Thoracic aorta (tissue), 2 donors: Measurements from ENCODE around the gene ALPP. TPM values are rescaled to one million over a fixed set of nuclear protein-coding genes. Genes with fewer than 3 reads are reported as not detected.

Experiments used
- ATAC-seq: fragments of 150-250 bp; one replicate; pipeline ENCODE4 v1.8.0; 2017; ENCODE audit warnings: low read depth; ENCODE audit not compliant: insufficient number of reproducible peaks, low FRiP score
- DNase-seq: peaks from one replicate; pipeline ENCODE4 v3.0.0-alpha.2; 2020; ENCODE audit warnings: low spot score
- H3K27ac ChIP-seq, 2 donors: fragments of 200-600 bp; sonication (generic); 1 replicate in 1 of 2; 2 replicates in 1 of 2; pipeline ENCODE4 v1.5.1; 2016; ENCODE audit warnings: mild to moderate bottlenecking in 2 of 2, moderate library complexity in 2 of 2
- H3K27me3 ChIP-seq: fragments of 200-600 bp; sonication (generic); replicated peaks from 2 replicates; pipeline ENCODE4 v1.6.0; 2016; ENCODE audit warnings: mild to moderate bottlenecking; ENCODE audit not compliant: insufficient read depth
- H3K36me3 ChIP-seq: fragments of 200-600 bp; sonication (generic); one replicate; pipeline ENCODE4 v1.5.1; 2016
- H3K4me1 ChIP-seq, 2 donors: fragments of 200-600 bp; sonication (generic); 1 replicate in 1 of 2; 2 replicates in 1 of 2; pipeline versions ENCODE4 v1.5.1 to v1.6.0; 2016; ENCODE audit warnings: low read depth in 2 of 2, mild to moderate bottlenecking in 1 of 2; ENCODE audit not compliant: control insufficient read depth in 1 of 2
- H3K4me3 ChIP-seq: fragments of 200-600 bp; sonication (generic); 2 replicates; pipeline ENCODE4 v1.5.1; 2016; ENCODE audit warnings: mild to moderate bottlenecking
- H3K9me3 ChIP-seq: fragments of 200-600 bp; sonication (generic); 2 replicates; pipeline ENCODE4 v1.5.1; 2016
- CTCF ChIP-seq: fragments of 200-600 bp; sonication (generic); IDR thresholded peaks from one replicate; pipeline ENCODE4 v1.5.1; 2019; ENCODE audit warnings: antibody characterized with exemption
- total RNA-seq, 2 donors: library from RNA; depleted of rRNA; stranded (reverse); fragments of >200 nt; gene quantifications; one replicate each; pipeline versions ENCODE4 v1.1.0 to v1.2.3, GENCODE V29; 2016

The ALPP gene
- total RNA-seq, 2 donors from 2014 or later, result not detected

- Histone ChIP-seq H3K27ac (no peak overlapping the region), H3K9me3 (no peaks in the 10 kb centered on the region), H3K36me3 (no peaks in the 10 kb centered on the region), H3K4me3 (no peak overlapping the region), H3K4me1 (peaks cover 0 to 20% of the 10 kb centered on the region in 2 donors), H3K27me3 (peaks cover 5% of the 10 kb centered on the region)
- DNase-seq, result no peak
- no peak for TF ChIP-seq CTCF
- no peak for ATAC-seq
These were observed 38.2 kb downstream of the ALPP start for GRCh38 chr2:232416521-232417470.

- Histone ChIP-seq H3K36me3 (no peaks in the 10 kb centered on the region), H3K27ac (no peak overlapping the region), H3K9me3 (no peaks in the 10 kb centered on the region), H3K27me3 (peaks cover 5% of the 10 kb centered on the region), H3K4me1 (peaks cover 0 to 20% of the 10 kb centered on the region in 2 donors), H3K4me3 (no peak overlapping the region)
- DNase-seq (no peak), ATAC-seq (no peak)
- no peak for TF ChIP-seq CTCF
These were observed 38.9 kb downstream of the ALPP start for GRCh38 chr2:232417489-232417888.

- Histone ChIP-seq H3K36me3 (no peaks in the 10 kb centered on the region), H3K4me1 (peaks cover 0 to 20% of the 10 kb centered on the region in 2 donors), H3K27me3 (peaks cover 5% of the 10 kb centered on the region), H3K27ac (no peak overlapping the region), H3K4me3 (no peak overlapping the region), H3K9me3 (no peaks in the 10 kb centered on the region)
- TF ChIP-seq CTCF, result no peak
- ATAC-seq, result no peak
- no peak for DNase-seq
These were observed 39.5 kb downstream of the ALPP start for GRCh38 chr2:232418056-232418455.

GRCh38 chr2:232418466-232419244, 40.1 kb downstream of the ALPP start:
- Histone ChIP-seq H3K27ac (no peak overlapping the region), H3K36me3 (no peaks in the 10 kb centered on the region), H3K4me1 (peaks cover 0 to 20% of the 10 kb centered on the region in 2 donors), H3K27me3 (peaks cover 5% of the 10 kb centered on the region), H3K9me3 (no peaks in the 10 kb centered on the region), H3K4me3 (peak overlapping the region; percentile 54)
- DNase-seq (no peak), ATAC-seq (no peak)
- no peak for TF ChIP-seq CTCF
